Smooth muscle cell (in vitro differentiated cells): ENCODE data around the gene LPCAT1. TPM values are rescaled to one million over a fixed set of nuclear protein-coding genes. Genes with fewer than 3 reads are reported as not detected.

ENCODE experiments used
- DNase-seq: peaks from one replicate; lab custom pipeline; 2025; ENCODE audit not compliant: unreplicated experiment; lab: John Stamatoyannopoulos, UW
- H2AFZ ChIP-seq: fragments of 200-600 bp; sonication (generic); 2 replicates; pipeline ENCODE4 v1.6.0; 2016; ENCODE audit warnings: antibody characterized with exemption, low read depth, mild to moderate bottlenecking
- H3F3A ChIP-seq: fragments of 200-600 bp; sonication (generic); 2 replicates; pipeline ENCODE4 v1.6.0; 2017; ENCODE audit warnings: antibody characterized with exemption, low read depth
- H3K27ac ChIP-seq: fragments of 200-600 bp; sonication (generic); 2 replicates; pipeline ENCODE4 v1.5.1; 2016; ENCODE audit warnings: low read depth, mild to moderate bottlenecking
- H3K27me3 ChIP-seq: fragments of 200-600 bp; sonication (generic); 2 replicates; pipeline ENCODE4 v1.6.1; 2016; ENCODE audit warnings: low read depth, mild to moderate bottlenecking
- H3K36me3 ChIP-seq: fragments of 200-600 bp; sonication (generic); 2 replicates; pipeline ENCODE4 v1.5.1; 2016; ENCODE audit warnings: low read depth
- H3K4me1 ChIP-seq: fragments of 200-600 bp; sonication (generic); 2 replicates; pipeline ENCODE4 v1.5.1; 2016; ENCODE audit warnings: low read depth
- H3K4me2 ChIP-seq: fragments of 200-600 bp; sonication (generic); 2 replicates; pipeline ENCODE4 v1.6.0; 2016; ENCODE audit warnings: mild to moderate bottlenecking
- H3K4me3 ChIP-seq: fragments of 200-600 bp; sonication (generic); 2 replicates; pipeline ENCODE4 v1.5.1; 2016; ENCODE audit warnings: mild to moderate bottlenecking
- H3K79me2 ChIP-seq: fragments of 200-600 bp; sonication (generic); 2 replicates; pipeline ENCODE4 v1.6.0; 2016; ENCODE audit warnings: low read depth, mild to moderate bottlenecking
- H3K9ac ChIP-seq: fragments of 200-600 bp; sonication (generic); 2 replicates; pipeline ENCODE4 v1.6.0; 2016; ENCODE audit warnings: low read depth
- H3K9me3 ChIP-seq: fragments of 200-600 bp; sonication (generic); replicated peaks from 2 replicates; pipeline ENCODE4 v1.5.1; 2016; ENCODE audit warnings: low read depth
- H4K20me1 ChIP-seq: fragments of 200-600 bp; sonication (generic); 2 replicates; pipeline ENCODE4 v1.6.0; 2016; ENCODE audit warnings: low read depth
- CTCF ChIP-seq: fragments of 200-600 bp; sonication (generic); IDR thresholded peaks from 2 replicates; pipeline ENCODE4 v1.5.1; 2017; ENCODE audit warnings: borderline replicate concordance, mild to moderate bottlenecking, antibody characterized with exemption; ENCODE audit not compliant: insufficient read depth, poor library complexity, severe bottlenecking
- WGBS: methylation state at CpG from one replicate; pipeline ENCODE4 v1.1.7; 2016; ENCODE audit warnings: low lambda C conversion rate; 5-methylcytosine and 5-hydroxymethylcytosine counted together
- polyA plus RNA-seq: library from polyadenylated mRNA; unstranded; fragments of >200 nt; fragmentation: Nextera tagmentation; extraction: Ambion mirVana; gene quantifications from 2 replicates; pipeline ENCODE4 v1.2.1, GENCODE V29; 2016
- total RNA-seq: library from RNA; depleted of rRNA; stranded (reverse); fragments of >200 nt; gene quantifications from 2 replicates; pipeline ENCODE4 v1.2.3, GENCODE V29; 2014

LPCAT1 gene
- total and polyA plus RNA-seq, 2 experiments from 2014 or later: 42.7 to 50.1 TPM

- Histone ChIP-seq H4K20me1 (no peaks in the 10 kb centered on the region), H2AFZ (no peak overlapping the region), H3K4me1 (peaks cover under 1% of the 10 kb centered on the region), H3K79me2 (no peaks in the 10 kb centered on the region), H3K36me3 (no peaks in the 10 kb centered on the region), H3K4me2 (no peak overlapping the region), H3F3A (no peaks in the 10 kb centered on the region), H3K27me3 (peaks cover 35% of the 10 kb centered on the region), H3K27ac (no peak overlapping the region), H3K4me3 (no peak overlapping the region), H3K9me3 (no peaks in the 10 kb centered on the region), H3K9ac (no peak overlapping the region)
- TF ChIP-seq CTCF: no peak
- no peak for DNase-seq
- WGBS: 89% methylated on average over 15 of the region's 15 CpGs
Measured at GRCh38 chr5:1439388-1440097, 84.2 kb downstream of the LPCAT1 start.

- no peak for TF ChIP-seq CTCF
- Histone ChIP-seq H3K79me2 (no peaks in the 10 kb centered on the region), H3F3A (no peaks in the 10 kb centered on the region), H2AFZ (no peak overlapping the region), H3K27ac (no peak overlapping the region), H3K9ac (no peak overlapping the region), H4K20me1 (no peaks in the 10 kb centered on the region), H3K4me2 (no peak overlapping the region), H3K27me3 (peaks cover 28% of the 10 kb centered on the region), H3K36me3 (no peaks in the 10 kb centered on the region), H3K4me3 (no peak overlapping the region), H3K9me3 (no peaks in the 10 kb centered on the region), H3K4me1 (no peaks in the 10 kb centered on the region)
- no peak for DNase-seq
- 96% methylated on average over 21 of the region's 21 CpGs for WGBS
Measured at GRCh38 chr5:1438871-1439270, 84.9 kb downstream of the LPCAT1 start.

- 94% methylated on average over 25 of the region's 25 CpGs for whole genome bisulfite sequencing
- Histone ChIP-seq H4K20me1 (no peaks in the 10 kb centered on the region), H3K4me1 (no peaks in the 10 kb centered on the region), H3K4me2 (no peak overlapping the region), H3K79me2 (no peaks in the 10 kb centered on the region), H3K36me3 (no peaks in the 10 kb centered on the region), H3K9me3 (no peaks in the 10 kb centered on the region), H3K4me3 (no peak overlapping the region), H3K9ac (no peak overlapping the region), H3K27ac (no peak overlapping the region), H3K27me3 (peaks cover 19% of the 10 kb centered on the region), H3F3A (no peaks in the 10 kb centered on the region), H2AFZ (no peak overlapping the region)
- TF ChIP-seq CTCF: no peak
- no peak for DNase-seq
Measured at GRCh38 chr5:1437876-1438559, 85.7 kb downstream of the LPCAT1 start.
